Thyroid gland (tissue), 4 donors: ENCODE results near the gene DARS1.

Experiments
- CTCF ChIP-seq, 6 experiments: fragments of 200-600 bp in 3 of 6; fragments of 450-650 bp in 3 of 6; sonication (generic) in 3 of 6; IDR thresholded peaks; one replicate each; pipeline ENCODE4 v1.5.1; 2016 to 2019; ENCODE audit warnings: antibody characterized with exemption in 6 of 6, mild to moderate bottlenecking in 2 of 6, inconsistent platforms in 1 of 6, moderate library complexity in 1 of 6
- POLR2A ChIP-seq, 2 donors: fragments of 450-650 bp; IDR thresholded peaks; one replicate each; pipeline ENCODE4 v1.6.1; 2017; ENCODE audit warnings: antibody characterized with exemption in 2 of 2, mild to moderate bottlenecking in 2 of 2, moderate library complexity in 1 of 2

DNA sequence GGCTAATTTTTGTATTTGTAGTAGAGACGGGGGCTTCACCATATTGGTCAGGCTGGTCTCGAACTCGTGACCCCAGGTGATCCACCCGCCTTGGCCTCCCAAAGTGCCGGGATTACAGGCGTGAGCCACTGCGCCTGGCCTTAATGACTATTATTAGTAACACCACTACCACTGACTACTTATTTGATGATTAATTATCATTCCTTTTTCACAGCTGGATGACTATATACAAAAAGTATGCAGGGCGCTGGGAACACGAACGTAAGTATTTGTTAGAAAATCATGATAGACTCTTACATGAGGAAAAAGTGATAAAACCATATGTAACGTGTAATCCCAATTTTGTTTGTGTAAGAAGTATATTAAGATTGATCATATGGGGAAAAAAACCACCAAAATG is 21.6 kb downstream of the DARS1 start:
- TF ChIP-seq CTCF (IDR thresholded peaks at IDR 0.05) (no peak), POLR2A (IDR thresholded peaks at IDR 0.05) (no peak)
